ENCODE measurements around the gene PDE6A.
"Not testable (repeated sequence)": the region's sequence is repeated elsewhere in the genome, so short reads cannot be mapped to it uniquely, and the experiment has no call there.

Gene PDE6A

DNA sequence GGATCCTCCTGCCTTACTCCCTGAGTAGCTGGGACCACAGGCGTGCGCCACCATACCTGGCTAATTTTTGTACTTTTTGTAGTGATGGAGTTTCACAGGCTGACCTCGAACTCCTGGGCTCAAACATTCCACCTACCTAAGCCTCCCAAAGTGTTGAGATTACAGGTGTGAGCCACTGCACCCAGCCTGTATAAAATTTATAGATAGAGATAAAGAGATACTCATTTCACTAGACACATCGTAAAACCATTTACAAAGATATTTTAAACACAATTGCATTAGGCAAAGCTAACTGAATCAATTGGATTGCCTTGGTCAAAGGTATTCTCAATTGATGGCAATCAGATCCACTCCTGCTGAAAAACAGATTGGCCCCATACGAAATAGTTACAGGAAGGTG lies 52.0 kb downstream of the PDE6A start:
- DNase-seq: no peak

DNA sequence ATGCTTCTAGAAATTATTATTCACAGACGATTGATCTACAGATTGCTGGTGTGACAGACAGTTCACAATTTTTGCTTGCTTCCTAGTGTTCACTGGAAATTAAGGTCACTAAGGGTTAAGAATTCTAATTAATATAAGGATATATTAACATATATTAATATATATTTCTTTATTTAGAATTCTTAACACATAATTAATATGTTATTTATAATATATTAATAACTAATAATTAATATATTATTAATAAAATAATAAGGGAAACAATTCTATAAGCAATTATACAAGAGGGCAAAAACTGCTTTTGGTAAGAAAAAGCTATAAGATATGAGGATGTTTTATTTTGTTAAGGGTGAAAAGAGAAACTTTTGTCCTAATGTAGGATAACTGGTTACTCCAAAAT lies 56.3 kb downstream of the PDE6A start:
- no peak for DNase-seq

DNA sequence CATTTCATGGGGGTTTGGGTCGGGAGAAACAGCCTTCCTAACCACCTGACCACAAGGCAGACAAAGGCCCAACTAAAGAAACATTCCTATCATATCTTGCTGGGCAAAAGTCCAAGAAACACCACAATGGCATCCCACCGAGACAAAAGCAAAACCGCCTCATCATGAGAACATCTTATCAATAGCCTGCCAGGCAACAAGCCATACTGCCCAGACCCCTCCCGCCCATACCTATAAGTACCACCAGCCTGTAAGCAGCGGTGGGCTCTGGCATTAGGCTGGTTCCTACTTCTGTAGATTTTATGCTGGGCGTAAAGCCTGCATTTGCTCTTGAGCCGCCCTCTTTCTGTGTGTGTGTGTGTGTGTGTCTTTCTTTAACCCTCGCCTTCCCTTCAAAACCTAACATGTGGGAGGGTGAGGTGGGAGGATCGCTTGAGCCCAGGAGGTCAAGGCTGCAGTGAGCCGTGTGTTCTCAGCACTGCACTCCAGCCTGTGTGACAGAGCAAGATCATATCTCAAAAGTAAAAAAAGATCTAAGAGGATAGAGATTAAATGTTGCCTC lies 56.9 kb downstream of the PDE6A start:
- DNase-seq: peak; percentile 92

GRCh38 chr5:149886692-149887470 lies 57.7 kb downstream of the PDE6A start:
- peak; percentile 73 for DNase-seq

- peak; percentile 45 for DNase-seq
Observed at GRCh38 chr5:149886060-149886459, 58.5 kb downstream of the PDE6A start.

GRCh38 chr5:149885513-149885912 lies 59.1 kb downstream of the PDE6A start:
- no peak for DNase-seq

DNA sequence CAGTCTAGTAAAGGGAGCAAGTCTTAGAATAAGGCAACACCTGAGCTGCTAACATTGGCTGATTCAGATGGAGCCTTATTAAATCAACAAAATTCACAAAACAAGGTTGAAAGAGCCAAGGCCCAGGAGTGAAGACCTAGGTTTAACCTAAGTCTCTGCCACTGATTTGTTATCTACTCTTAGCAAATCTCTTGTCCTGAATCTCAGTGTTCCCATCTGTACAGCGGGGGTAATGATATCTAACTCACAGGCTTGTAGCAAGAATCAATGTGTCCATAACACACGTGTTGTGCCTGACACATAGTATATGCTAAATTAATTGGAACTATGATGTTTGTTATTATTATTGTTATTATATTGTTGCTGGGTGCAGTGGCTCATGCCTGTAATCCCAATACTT lies 61.0 kb downstream of the PDE6A start:
- DNase-seq: no peak

- DNase-seq: not testable (repeated sequence)
Observed at GRCh38 chr5:149882633-149883032, 62.0 kb downstream of the PDE6A start.

- DNase-seq: no peak
Observed at GRCh38 chr5:149881874-149882273, 62.7 kb downstream of the PDE6A start.

DNA sequence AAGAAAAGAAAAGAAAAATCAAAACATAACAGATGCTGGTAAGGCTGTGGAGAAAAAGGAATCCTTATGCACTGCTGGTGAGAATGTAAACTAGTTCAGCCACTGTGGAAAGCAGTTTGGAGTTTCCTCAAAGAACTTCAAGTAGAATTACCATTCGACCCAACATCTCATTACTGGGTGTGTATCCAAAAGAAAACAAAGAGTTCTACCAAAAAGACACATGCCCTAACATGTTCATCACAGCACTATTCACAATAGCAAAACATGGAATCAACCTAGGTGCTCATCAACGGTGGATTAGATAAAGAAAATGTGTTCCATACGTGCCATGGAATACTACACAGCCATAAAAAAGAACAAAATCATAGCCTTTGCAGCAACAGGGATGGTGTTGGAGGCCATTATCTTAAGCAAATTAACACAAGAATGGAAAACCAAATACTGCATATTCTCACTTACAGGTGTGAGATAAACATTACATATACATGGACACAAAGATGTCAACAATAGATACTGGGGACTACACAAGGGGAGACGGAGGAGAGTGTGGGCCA lies 63.4 kb downstream of the PDE6A start:
- DNase-seq: no peak

DNA sequence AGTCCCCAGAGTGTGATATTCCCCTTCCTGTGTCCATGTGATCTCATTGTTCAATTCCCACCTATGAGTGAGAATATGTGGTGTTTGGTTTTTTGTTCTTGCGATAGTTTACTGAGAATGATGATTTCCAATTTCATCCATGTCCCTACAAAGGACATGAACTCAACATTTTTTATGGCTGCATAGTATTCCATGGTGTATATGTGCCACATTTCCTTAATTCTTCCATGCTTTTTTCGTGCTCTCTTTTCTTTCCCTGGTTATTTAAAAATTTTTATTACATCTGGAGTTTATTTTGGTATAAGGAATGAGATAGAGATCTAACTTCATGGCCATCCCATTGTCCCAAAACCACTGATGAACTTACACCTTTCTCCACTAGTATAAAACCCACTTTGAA lies 65.0 kb downstream of the PDE6A start:
- not testable (repeated sequence) for DNase-seq

- no peak for DNase-seq
Observed at GRCh38 chr5:149878371-149878770, 66.2 kb downstream of the PDE6A start.

GRCh38 chr5:149873896-149874295 lies 70.7 kb downstream of the PDE6A start:
- DNase-seq: no peak

- DNase-seq: no peak
Observed at GRCh38 chr5:149872351-149873040, 72.1 kb downstream of the PDE6A start.

DNA sequence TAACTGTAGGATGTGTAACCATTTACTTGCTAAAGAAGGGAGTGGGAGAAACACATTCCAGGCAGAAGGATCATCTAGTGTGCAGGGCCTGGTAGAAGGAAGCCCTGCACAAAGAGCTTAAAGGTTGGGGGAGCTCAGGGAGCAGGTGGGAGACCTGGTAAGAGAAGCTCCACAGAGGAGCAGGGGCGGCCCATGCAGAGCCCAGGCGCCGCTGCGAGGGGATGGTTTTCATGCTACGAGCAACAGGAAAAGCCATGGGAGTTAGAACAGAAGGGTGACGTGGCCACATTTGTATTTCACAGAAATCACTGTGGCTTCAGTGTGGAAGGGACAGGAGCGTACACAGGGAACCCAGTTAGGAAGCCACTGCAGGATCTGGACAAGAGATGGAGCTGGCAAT lies 73.1 kb downstream of the PDE6A start:
- DNase-seq: no peak

DNA sequence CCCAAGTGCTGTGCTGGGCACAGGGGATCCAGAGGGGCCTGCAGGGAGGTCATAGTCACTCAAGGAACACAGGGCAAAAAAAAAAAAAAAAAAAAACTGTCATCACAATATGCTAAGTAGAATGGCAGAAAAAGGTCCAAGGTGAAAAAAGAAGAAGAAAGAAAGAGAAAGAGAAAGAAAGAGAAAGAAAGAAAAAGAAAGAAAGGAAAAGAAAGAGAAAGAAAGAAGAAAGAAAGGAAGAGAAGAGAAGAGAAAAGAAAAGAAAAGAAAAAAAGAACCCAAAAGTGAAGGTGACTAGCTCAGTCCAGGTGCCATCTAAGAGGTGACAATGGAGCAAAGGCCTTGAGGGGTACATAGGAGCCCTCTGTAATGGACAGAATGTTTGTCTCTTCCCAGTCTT lies 73.9 kb downstream of the PDE6A start:
- DNase-seq: no peak

DNA sequence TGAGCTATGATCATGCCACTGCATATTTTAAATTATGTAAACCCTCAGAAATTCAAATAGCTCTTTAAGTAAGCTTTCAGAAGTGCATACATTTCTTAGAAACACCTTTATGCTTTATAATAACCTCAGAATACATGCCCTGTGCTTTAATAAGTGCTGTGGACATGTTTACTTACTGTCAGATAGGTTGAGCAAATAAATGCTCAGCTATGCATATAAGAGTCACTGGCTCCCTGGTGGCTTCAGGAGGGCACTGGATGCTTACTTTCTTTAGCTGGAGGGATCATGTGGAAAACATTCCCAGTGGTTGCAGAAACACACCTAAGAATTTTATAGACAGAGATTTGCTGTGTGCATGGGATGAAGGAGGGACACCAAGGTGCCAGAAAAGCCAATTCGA lies 74.4 kb downstream of the PDE6A start:
- no peak for DNase-seq

DNA sequence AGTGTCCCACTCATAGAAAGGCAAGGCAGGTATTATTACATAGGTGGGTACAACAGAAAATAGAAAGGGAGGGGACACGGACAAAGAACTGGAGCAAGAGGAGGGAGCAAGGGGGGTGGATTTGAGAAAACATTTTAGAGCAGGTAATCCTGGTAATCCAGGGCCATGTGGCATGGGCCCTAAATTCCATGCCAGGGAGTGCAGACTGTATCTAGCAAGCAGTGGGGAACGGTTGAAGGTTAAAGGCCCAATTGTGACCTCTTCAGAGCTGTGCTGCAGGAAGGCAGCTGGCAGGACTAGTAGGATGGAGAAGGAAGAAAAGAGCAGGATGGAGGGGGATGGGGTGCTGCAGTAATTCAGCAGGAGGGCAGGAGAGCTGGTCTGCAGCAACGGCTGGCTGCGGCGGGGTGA lies 75.2 kb downstream of the PDE6A start:
- no peak for DNase-seq

- DNase-seq: no peak
Observed at GRCh38 chr5:149865746-149866145, 78.8 kb downstream of the PDE6A start.

GRCh38 chr5:149863830-149864229 lies 80.8 kb downstream of the PDE6A start:
- DNase-seq: no peak

DNA sequence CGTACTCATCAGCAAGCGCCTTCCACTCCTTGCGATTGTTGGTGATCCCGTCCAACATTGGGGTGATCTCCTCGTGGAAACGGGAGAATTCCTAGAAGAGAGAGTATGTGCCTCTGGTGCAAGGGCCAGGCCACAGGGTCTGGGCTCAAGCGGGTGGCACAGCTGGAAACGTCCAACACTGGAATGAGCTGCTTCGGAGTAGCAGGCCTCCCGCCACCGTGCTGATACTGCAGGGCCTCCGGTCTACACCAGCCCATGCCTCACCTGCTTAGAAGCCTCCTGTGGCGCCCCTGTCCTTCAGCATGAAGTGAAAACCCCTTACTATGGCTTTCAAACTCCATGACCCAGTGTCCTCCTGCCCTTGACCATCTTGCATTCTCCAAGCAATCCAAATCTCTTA lies 81.4 kb downstream of the PDE6A start:
- no peak for DNase-seq

GRCh38 chr5:149860801-149861322 lies 83.7 kb downstream of the PDE6A start:
- DNase-seq: peak; percentile 36

- no peak for DNase-seq
Observed at GRCh38 chr5:149859746-149860145, 84.8 kb downstream of the PDE6A start.

DNA sequence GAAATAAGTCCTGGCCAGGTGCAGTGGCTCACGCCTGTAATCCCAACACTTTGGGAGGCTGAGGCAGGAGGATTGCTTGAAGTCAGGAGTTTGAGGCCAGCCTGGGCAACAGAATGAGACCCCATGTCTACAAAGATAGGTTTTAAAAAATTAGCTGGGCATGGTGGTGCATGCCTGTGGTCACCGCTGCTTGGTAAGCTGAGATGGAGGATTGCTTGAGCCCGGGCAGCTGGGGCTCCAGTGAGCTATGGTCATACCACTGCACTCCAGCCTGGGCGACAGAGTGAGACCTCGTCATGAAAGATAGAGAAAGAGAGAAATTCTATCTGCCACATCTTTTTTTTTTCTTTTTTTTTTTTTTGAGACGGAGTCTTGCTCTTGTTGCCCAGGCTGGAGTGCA lies 86.1 kb downstream of the PDE6A start:
- not testable (repeated sequence) for DNase-seq

All from fibroblast of skin of right biceps (primary cell).